HepG2 (cell line): ENCODE results near the gene STUM. TPM values are rescaled to one million over a fixed set of nuclear protein-coding genes. Genes with fewer than 3 reads are reported as not detected.

Experiments
- BCL6 ChIP-seq: IDR thresholded peaks from 2 replicates; pipeline ENCODE4 v1.6.1; 2016; ENCODE audit warnings: missing genetic modification reagents, missing compliant biosample characterization
- BORCS8-MEF2B ChIP-seq: sonication (generic); formaldehyde crosslinking; IDR thresholded peaks from 2 replicates; pipeline ENCODE4 v1.8.0; 2022; ENCODE audit warnings: mild to moderate bottlenecking, missing genetic modification reagents
- CAMTA2 ChIP-seq: sonication (generic); formaldehyde crosslinking; IDR thresholded peaks from 2 replicates; pipeline ENCODE4 v1.4.0; 2020; ENCODE audit warnings: mild to moderate bottlenecking, missing genetic modification reagents, borderline replicate concordance
- FLYWCH1 ChIP-seq: sonication (generic); formaldehyde crosslinking; IDR thresholded peaks from 2 replicates; pipeline ENCODE4 v1.8.1; 2023; ENCODE audit warnings: mild to moderate bottlenecking, missing genetic modification reagents
- FOXC1 ChIP-seq: sonication (generic); formaldehyde crosslinking; IDR thresholded peaks from 2 replicates; pipeline ENCODE4 v1.8.0; 2022; ENCODE audit warnings: mild to moderate bottlenecking, missing genetic modification reagents, borderline replicate concordance
- FOXK1 ChIP-seq: sonication (generic); formaldehyde crosslinking; IDR thresholded peaks from 2 replicates; pipeline ENCODE4 v1.4.0; 2020; ENCODE audit warnings: low read depth, missing genetic modification reagents, borderline replicate concordance
- FOXP4 ChIP-seq: sonication (generic); formaldehyde crosslinking; IDR thresholded peaks from 2 replicates; pipeline ENCODE4 v1.4.0; 2020; ENCODE audit warnings: missing genetic modification reagents
- GATAD2A ChIP-seq: IDR thresholded peaks from 2 replicates; pipeline ENCODE4 v1.6.1; 2016
- HHEX ChIP-seq: IDR thresholded peaks from 2 replicates; pipeline ENCODE4 v1.6.1; 2016; ENCODE audit warnings: control low read depth
- HNF4A ChIP-seq: sonication (generic); formaldehyde crosslinking; IDR thresholded peaks from 2 replicates; pipeline ENCODE4 v1.4.0; 2020; ENCODE audit warnings: missing genetic modification reagents
- IKZF1 ChIP-seq: fragments of 450-650 bp; IDR thresholded peaks from 2 replicates; pipeline ENCODE4 v1.7.1; 2016
- IKZF5 ChIP-seq: IDR thresholded peaks from 2 replicates; pipeline ENCODE4 v1.6.1; 2018; ENCODE audit warnings: missing genetic modification reagents, mild to moderate bottlenecking, missing compliant biosample characterization
- KLF11 ChIP-seq: IDR thresholded peaks from 2 replicates; pipeline ENCODE4 v1.6.1; 2016; ENCODE audit warnings: missing compliant biosample characterization
- NCOR1 ChIP-seq: fragments of 200-600 bp; sonication (generic); IDR thresholded peaks from 2 replicates; pipeline ENCODE4 v1.7.0; 2017; ENCODE audit warnings: antibody characterized with exemption, low read length, borderline replicate concordance
- NR2F1 ChIP-seq, 2 experiments: fragments of 450-650 bp in 1 of 2; formaldehyde crosslinking in 1 of 2; IDR thresholded peaks; 2 replicates each; pipeline versions ENCODE4 v1.5.0 to v1.6.1; 2016 to 2020; ENCODE audit warnings: mild to moderate bottlenecking in 1 of 2, missing compliant biosample characterization in 1 of 2, missing genetic modification reagents in 1 of 2, moderate library complexity in 1 of 2
- SALL1 ChIP-seq: sonication (generic); formaldehyde crosslinking; IDR thresholded peaks from 2 replicates; pipeline ENCODE4 v1.8.0; 2022; ENCODE audit warnings: mild to moderate bottlenecking, missing genetic modification reagents
- SATB2 ChIP-seq: sonication (generic); formaldehyde crosslinking; IDR thresholded peaks from 2 replicates; pipeline ENCODE4 v1.5.0; 2020; ENCODE audit warnings: missing genetic modification reagents
- SKI ChIP-seq: fragments of 450-650 bp; IDR thresholded peaks from one replicate; pipeline ENCODE4 v1.6.1; 2018; ENCODE audit warnings: mild to moderate bottlenecking; ENCODE audit not compliant: partially characterized antibody
- TCF7 ChIP-seq: sonication (generic); IDR thresholded peaks from 2 replicates; pipeline ENCODE4 v1.6.1; 2016; ENCODE audit warnings: antibody characterized with exemption, low read depth
- ZBTB49 ChIP-seq: sonication (generic); formaldehyde crosslinking; IDR thresholded peaks from 2 replicates; pipeline ENCODE4 v1.4.0; 2020; ENCODE audit warnings: missing genetic modification reagents, borderline replicate concordance
- ZNF232 ChIP-seq: sonication (generic); formaldehyde crosslinking; IDR thresholded peaks from 2 replicates; pipeline ENCODE4 v1.4.0; 2020; ENCODE audit warnings: missing genetic modification reagents, borderline replicate concordance
- ZNF280B ChIP-seq: sonication (generic); formaldehyde crosslinking; IDR thresholded peaks from 2 replicates; pipeline ENCODE4 v1.5.0; 2020; ENCODE audit warnings: missing genetic modification reagents, mild to moderate bottlenecking, borderline replicate concordance
- ZNF580 ChIP-seq: IDR thresholded peaks from 2 replicates; pipeline ENCODE4 v1.6.1; 2016; ENCODE audit warnings: low read depth, borderline replicate concordance
- ZNF644 ChIP-seq: IDR thresholded peaks from 2 replicates; pipeline ENCODE4 v1.6.1; 2016; ENCODE audit warnings: low read depth
- ZSCAN20 ChIP-seq: sonication (generic); formaldehyde crosslinking; IDR thresholded peaks from 2 replicates; pipeline ENCODE4 v1.4.0; 2020; ENCODE audit warnings: missing genetic modification reagents, mild to moderate bottlenecking, borderline replicate concordance
- polyA plus RNA-seq, 8 experiments: library from polyadenylated mRNA; depleted of rRNA in 3 of 8; stranded (reverse) in 7 of 8; unstranded in 1 of 8; fragments of >200 nt; fragmentation: Illumina TruSeq in 4 of 8; extraction: Trizol in 4 of 8; gene quantifications; 2 replicates each; pipeline versions ENCODE4 v1.2.1 to v1.2.3, GENCODE V29; 2011 to 2016; ENCODE audit warnings: low read depth in 4 of 8, missing spikeins in 1 of 8, mixed read lengths in 1 of 8; ENCODE audit not compliant: insufficient read depth in 1 of 8
- total RNA-seq, 5 experiments: library from RNA; depleted of rRNA; stranded (reverse); fragments of >200 nt; fragmentation: Illumina TruSeq; extraction: Trizol; gene quantifications; 2 replicates each; pipeline ENCODE4 v1.2.3, GENCODE V29; 2016; ENCODE audit warnings: low read depth in 1 of 5

The STUM gene
- total and polyA plus RNA-seq, 2 of the 13 experiments (the other 11 are each of a cell fraction or from before 2014, with no cell fraction given): not detected

- peak; percentile 51; the same call in 1 of the 2 replicates for TF ChIP-seq FOXK1
- no peak for TF ChIP-seq CAMTA2 (CRISPR knock-in tag)
- TF ChIP-seq BORCS8-MEF2B (CRISPR knock-in tag): no peak
- peak; percentile 82 for TF ChIP-seq BCL6 (CRISPR knock-in tag)
- no peak for TF ChIP-seq ZNF232 (CRISPR knock-in tag)
- 0 out of 2 replicates have a peak, but pooled peaks have one; percentile 28 for TF ChIP-seq FOXC1 (CRISPR knock-in tag)
- no peak for TF ChIP-seq FLYWCH1 (CRISPR knock-in tag)
- TF ChIP-seq ZBTB49 (CRISPR knock-in tag): no peak
- TF ChIP-seq HHEX: no peak
- TF ChIP-seq SKI: no peak
- peak; percentile 31; the same call in 1 of the 2 replicates for TF ChIP-seq FOXP4
- peak in 1 of 2 experiments; percentile 56; a peak in 1 of 4 replicates for TF ChIP-seq NR2F1 (CRISPR knock-in tag; IDR thresholded peaks at IDR 0.05)
- TF ChIP-seq ZNF644: peak; percentile 79
- no peak for TF ChIP-seq KLF11 (CRISPR knock-in tag)
- TF ChIP-seq IKZF5 (CRISPR knock-in tag): peak; percentile 68; the same call in 1 of the 2 replicates
- no peak for TF ChIP-seq SATB2 (CRISPR knock-in tag)
- TF ChIP-seq NCOR1: no peak
- no peak for TF ChIP-seq TCF7
- peak; percentile 65 for TF ChIP-seq HNF4A (CRISPR knock-in tag)
- TF ChIP-seq SALL1: peak; percentile 54; the same call in 1 of the 2 replicates
- TF ChIP-seq ZSCAN20 (CRISPR knock-in tag): no peak
- TF ChIP-seq ZNF280B (CRISPR knock-in tag): no peak
- no peak for TF ChIP-seq IKZF1
- peak; percentile 80 for TF ChIP-seq GATAD2A (CRISPR knock-in tag)
- 0 out of 2 replicates have a peak, but pooled peaks have one; percentile 28 for TF ChIP-seq ZNF580 (CRISPR knock-in tag)
These were observed 5.9 kb upstream of the STUM start (continued) for GRCh38 chr1:226542623-226543103.
